ENCODE results near the gene MFAP1. TPM values are rescaled to one million over a fixed set of nuclear protein-coding genes. Genes with fewer than 3 reads are reported as not detected.
"Not testable (repeated sequence)": the region's sequence is repeated elsewhere in the genome, so short reads cannot be mapped to it uniquely, and the experiment has no call there.

The MFAP1 gene
- total RNA-seq, 1 experiment from 2014 or later, result 19.7 TPM

- no peaks in the 10 kb centered on the region for H4K20me1 ChIP-seq (ENCODE audit: insufficient read depth, low read depth, low read length)
- no peak overlapping the region for H2AFZ ChIP-seq (ENCODE audit: low read length)
- no peak for DNase-seq
- no peak overlapping the region for H3K4me2 ChIP-seq (ENCODE audit: low read depth, low read length, poor library complexity, severe bottlenecking)
- no peaks in the 10 kb centered on the region for H3K27me3 ChIP-seq (ENCODE audit: low read length)
- no peaks in the 10 kb centered on the region for H3K9me3 ChIP-seq (ENCODE audit: low read length)
- no peak overlapping the region for H3K27ac ChIP-seq (ENCODE audit: low read length)
- H3K9ac ChIP-seq (ENCODE audit: low read length), result no peak overlapping the region
- no peaks in the 10 kb centered on the region for H3K9me2 ChIP-seq (replicated peaks; ENCODE audit: insufficient read depth, low read length)
- peaks cover 66% of the 10 kb centered on the region for H3K36me3 ChIP-seq (ENCODE audit: insufficient read depth, low read length)
- H3K79me2 ChIP-seq (ENCODE audit: low read length), result peaks cover 35% of the 10 kb centered on the region
- no peak overlapping the region for H3K4me3 ChIP-seq (ENCODE audit: low read length)
- peaks cover 10% of the 10 kb centered on the region for H3K4me1 ChIP-seq (ENCODE audit: low read length)
These were observed 35.1 kb upstream of the MFAP1 start for GRCh38 chr15:43859546-43859945.

DNA sequence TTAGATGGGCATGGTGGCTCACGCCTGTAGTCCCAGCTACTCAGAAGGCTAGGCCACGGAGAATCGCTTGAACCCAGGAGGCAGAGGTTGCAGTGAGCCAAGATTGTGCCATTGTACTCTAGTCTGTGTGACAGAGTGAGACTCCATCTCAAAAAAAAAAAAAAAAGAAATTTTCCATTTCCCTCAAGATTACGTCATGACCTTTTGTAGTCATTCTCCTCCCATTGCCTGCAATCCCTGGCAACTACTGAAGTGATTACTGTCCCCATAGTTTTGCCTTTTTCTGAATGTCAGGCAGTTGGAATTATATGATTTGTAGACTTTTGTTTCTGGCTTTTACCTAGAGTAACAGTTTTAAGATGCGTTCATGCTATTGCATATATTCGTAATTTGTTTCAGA, 30.3 kb upstream of the MFAP1 start:
- DNase-seq, result no peak
- H3K9me2 ChIP-seq (replicated peaks; ENCODE audit: insufficient read depth, low read length), result no peaks in the 10 kb centered on the region
- H3K36me3 ChIP-seq (ENCODE audit: insufficient read depth, low read length), result peaks cover 67% of the 10 kb centered on the region
- peaks cover 5% of the 10 kb centered on the region; the same call in 1 of the 2 replicates for H3K4me1 ChIP-seq (ENCODE audit: low read length)
- no peak overlapping the region for H2AFZ ChIP-seq (ENCODE audit: low read length)
- H3K4me2 ChIP-seq (ENCODE audit: low read depth, low read length, poor library complexity, severe bottlenecking), result no peak overlapping the region
- no peaks in the 10 kb centered on the region for H3K27me3 ChIP-seq (ENCODE audit: low read length)
- H4K20me1 ChIP-seq (ENCODE audit: insufficient read depth, low read depth, low read length), result no peaks in the 10 kb centered on the region
- H3K9me3 ChIP-seq (ENCODE audit: low read length), result no peaks in the 10 kb centered on the region
- H3K79me2 ChIP-seq (ENCODE audit: low read length), result peaks cover 46% of the 10 kb centered on the region
- no peak overlapping the region for H3K4me3 ChIP-seq (ENCODE audit: low read length)
- H3K9ac ChIP-seq (ENCODE audit: low read length), result no peak overlapping the region
- H3K27ac ChIP-seq (ENCODE audit: low read length), result no peak overlapping the region

- Histone ChIP-seq H3K4me2 (ENCODE audit: low read depth, low read length, poor library complexity, severe bottlenecking) (no peak overlapping the region), H3K27ac (ENCODE audit: low read length) (no peak overlapping the region), H2AFZ (ENCODE audit: low read length) (no peak overlapping the region), H3K27me3 (ENCODE audit: low read length) (no peaks in the 10 kb centered on the region), H4K20me1 (ENCODE audit: insufficient read depth, low read depth, low read length) (no peaks in the 10 kb centered on the region), H3K9me2 (replicated peaks; ENCODE audit: insufficient read depth, low read length) (no peaks in the 10 kb centered on the region), H3K9me3 (ENCODE audit: low read length) (no peaks in the 10 kb centered on the region), H3K79me2 (ENCODE audit: low read length) (peaks cover 44% of the 10 kb centered on the region), H3K36me3 (ENCODE audit: insufficient read depth, low read length) (peaks cover 58% of the 10 kb centered on the region), H3K4me3 (ENCODE audit: low read length) (no peak overlapping the region), H3K4me1 (ENCODE audit: low read length) (peaks cover 5% of the 10 kb centered on the region; the same call in 1 of the 2 replicates), H3K9ac (ENCODE audit: low read length) (no peak overlapping the region)
- no peak for DNase-seq
These were observed 28.1 kb upstream of the MFAP1 start for GRCh38 chr15:43852607-43853006.

- no peak for DNase-seq
- Histone ChIP-seq H3K27me3 (ENCODE audit: low read length) (no peaks in the 10 kb centered on the region), H3K9me2 (replicated peaks; ENCODE audit: insufficient read depth, low read length) (no peaks in the 10 kb centered on the region), H3K4me3 (ENCODE audit: low read length) (no peak overlapping the region), H3K36me3 (ENCODE audit: insufficient read depth, low read length) (peaks cover 55% of the 10 kb centered on the region), H3K79me2 (ENCODE audit: low read length) (peaks cover 40% of the 10 kb centered on the region), H3K4me2 (ENCODE audit: low read depth, low read length, poor library complexity, severe bottlenecking) (no peak overlapping the region), H3K27ac (ENCODE audit: low read length) (no peak overlapping the region), H2AFZ (ENCODE audit: low read length) (no peak overlapping the region), H3K4me1 (ENCODE audit: low read length) (peaks cover 4% of the 10 kb centered on the region; the same call in 1 of the 2 replicates), H4K20me1 (ENCODE audit: insufficient read depth, low read depth, low read length) (no peaks in the 10 kb centered on the region), H3K9me3 (ENCODE audit: low read length) (no peaks in the 10 kb centered on the region), H3K9ac (ENCODE audit: low read length) (no peak overlapping the region)
These were observed 26.8 kb upstream of the MFAP1 start for GRCh38 chr15:43851251-43851650.

- no peaks in the 10 kb centered on the region for H3K4me1 ChIP-seq (ENCODE audit: low read length)
- DNase-seq, result no peak
- H3K79me2 ChIP-seq (ENCODE audit: low read length), result peaks cover 43% of the 10 kb centered on the region
- no peak overlapping the region for H3K4me3 ChIP-seq (ENCODE audit: low read length)
- H3K36me3 ChIP-seq (ENCODE audit: insufficient read depth, low read length), result peaks cover 53% of the 10 kb centered on the region
- no peaks in the 10 kb centered on the region for H3K27me3 ChIP-seq (ENCODE audit: low read length)
- H3K27ac ChIP-seq (ENCODE audit: low read length), result no peak overlapping the region
- no peak overlapping the region for H3K9ac ChIP-seq (ENCODE audit: low read length)
- no peak overlapping the region for H3K4me2 ChIP-seq (ENCODE audit: low read depth, low read length, poor library complexity, severe bottlenecking)
- H3K9me2 ChIP-seq (replicated peaks; ENCODE audit: insufficient read depth, low read length), result no peaks in the 10 kb centered on the region
- H3K9me3 ChIP-seq (ENCODE audit: low read length), result no peaks in the 10 kb centered on the region
- no peak overlapping the region for H2AFZ ChIP-seq (ENCODE audit: low read length)
- H4K20me1 ChIP-seq (ENCODE audit: insufficient read depth, low read depth, low read length), result no peaks in the 10 kb centered on the region; the same call in 1 of the 2 replicates
These were observed 20.9 kb upstream of the MFAP1 start for GRCh38 chr15:43845421-43845820.

DNA sequence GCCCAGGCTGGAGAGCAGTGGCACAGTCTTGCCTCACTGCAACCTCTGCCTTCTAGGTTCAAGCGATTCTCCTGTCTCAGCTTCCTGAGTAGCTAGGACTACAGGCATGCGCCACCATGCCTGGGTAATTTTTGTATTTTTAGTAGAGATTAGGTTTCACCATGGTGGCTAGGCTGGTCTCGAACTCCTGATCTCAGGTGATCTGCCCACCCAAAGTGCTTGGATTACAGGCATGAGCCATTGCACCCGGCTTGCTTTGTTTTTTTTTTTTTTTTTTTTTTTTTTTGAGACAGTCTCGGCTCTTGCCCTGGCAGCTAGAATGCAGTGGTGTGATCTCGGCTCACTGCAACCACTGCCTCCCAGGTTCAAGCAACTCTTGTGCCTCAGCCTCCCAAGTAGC, 8.0 kb upstream of the MFAP1 start:
- H3K36me3 ChIP-seq (ENCODE audit: insufficient read depth, low read length), result peaks cover 57% of the 10 kb centered on the region
- peak overlapping the region; percentile 85 for H3K27ac ChIP-seq (ENCODE audit: low read length)
- H3K9ac ChIP-seq (ENCODE audit: low read length); H3K4me3 ChIP-seq (ENCODE audit: low read length); H4K20me1 ChIP-seq (ENCODE audit: insufficient read depth, low read depth, low read length); H3K27me3 ChIP-seq (ENCODE audit: low read length); H2AFZ ChIP-seq (ENCODE audit: low read length); H3K9me3 ChIP-seq (ENCODE audit: low read length); DNase-seq; H3K9me2 ChIP-seq (replicated peaks; ENCODE audit: insufficient read depth, low read length); H3K4me2 ChIP-seq (ENCODE audit: low read depth, low read length, poor library complexity, severe bottlenecking): not testable (repeated sequence)
- peaks cover 76% of the 10 kb centered on the region for H3K79me2 ChIP-seq (ENCODE audit: low read length)
- H3K4me1 ChIP-seq (ENCODE audit: low read length), result peaks cover 44% of the 10 kb centered on the region

GRCh38 chr15:43831519-43832052, 7.1 kb upstream of the MFAP1 start:
- Histone ChIP-seq H3K4me3 (ENCODE audit: low read length) (0 out of 2 replicates have a peak overlapping the region, but pooled peaks have one; percentile 12), H3K4me2 (ENCODE audit: low read depth, low read length, poor library complexity, severe bottlenecking) (peak overlapping the region; percentile 74), H3K9ac (ENCODE audit: low read length) (0 out of 2 replicates have a peak overlapping the region, but pooled peaks have one; percentile 24), H3K79me2 (ENCODE audit: low read length) (peaks cover 79% of the 10 kb centered on the region), H3K36me3 (ENCODE audit: insufficient read depth, low read length) (peaks cover 52% of the 10 kb centered on the region), H3K27ac (ENCODE audit: low read length) (peak overlapping the region; percentile 85), H3K4me1 (ENCODE audit: low read length) (peaks cover 45% of the 10 kb centered on the region)
- not testable (repeated sequence) for H2AFZ ChIP-seq (ENCODE audit: low read length); H3K9me2 ChIP-seq (replicated peaks; ENCODE audit: insufficient read depth, low read length); H3K9me3 ChIP-seq (ENCODE audit: low read length); H4K20me1 ChIP-seq (ENCODE audit: insufficient read depth, low read depth, low read length); DNase-seq; H3K27me3 ChIP-seq (ENCODE audit: low read length)

GRCh38 chr15:43830691-43831275, 6.3 kb upstream of the MFAP1 start:
- Histone ChIP-seq H3K36me3 (ENCODE audit: insufficient read depth, low read length) (peaks cover 44% of the 10 kb centered on the region), H3K27ac (ENCODE audit: low read length) (peak overlapping the region; percentile 85), H3K4me1 (ENCODE audit: low read length) (peaks cover 49% of the 10 kb centered on the region), H3K4me3 (ENCODE audit: low read length) (peak overlapping the region; percentile 72; the same call in 1 of the 2 replicates), H3K4me2 (ENCODE audit: low read depth, low read length, poor library complexity, severe bottlenecking) (peak overlapping the region; percentile 74), H3K9ac (ENCODE audit: low read length) (peak overlapping the region; percentile 38), H3K79me2 (ENCODE audit: low read length) (peaks cover 74% of the 10 kb centered on the region)
- not testable (repeated sequence) for H2AFZ ChIP-seq (ENCODE audit: low read length); H3K27me3 ChIP-seq (ENCODE audit: low read length); H3K9me2 ChIP-seq (replicated peaks; ENCODE audit: insufficient read depth, low read length); H4K20me1 ChIP-seq (ENCODE audit: insufficient read depth, low read depth, low read length); H3K9me3 ChIP-seq (ENCODE audit: low read length)
- DNase-seq, result peak; percentile 72
